Osteocyte (in vitro differentiated cells): ENCODE data around the gene EXOC6. TPM values are rescaled to one million over a fixed set of nuclear protein-coding genes. Genes with fewer than 3 reads are reported as not detected.
A peak's percentile ranks its signal among the peaks of the same experiment; 100 is the strongest.

Experiments
- DNase-seq: peaks from one replicate; pipeline ENCODE4 v3.0.0; 2021; ENCODE audit warnings: mixed read lengths; ENCODE audit not compliant: unreplicated experiment; ENCODE audit errors: extremely low spot score
- H3K27ac Mint-ChIP-seq: one replicate; pipeline ENCODE4 v1.8.0; 2021; ENCODE audit warnings: mild to moderate bottlenecking, mixed read lengths; ENCODE audit not compliant: unreplicated experiment
- H3K27me3 Mint-ChIP-seq: one replicate; pipeline ENCODE4 v1.8.0; 2021; ENCODE audit warnings: mixed read lengths; ENCODE audit not compliant: unreplicated experiment
- H3K36me3 Mint-ChIP-seq: one replicate; pipeline ENCODE4 v1.8.0; 2021; ENCODE audit warnings: mixed read lengths; ENCODE audit not compliant: unreplicated experiment
- H3K4me1 Mint-ChIP-seq: one replicate; pipeline ENCODE4 v1.8.0; 2021; ENCODE audit warnings: mixed read lengths; ENCODE audit not compliant: unreplicated experiment
- H3K4me3 Mint-ChIP-seq: one replicate; pipeline ENCODE4 v1.8.0; 2021; ENCODE audit warnings: mild to moderate bottlenecking, moderate library complexity, mixed read lengths; ENCODE audit not compliant: unreplicated experiment
- H3K9me3 Mint-ChIP-seq: one replicate; pipeline ENCODE4 v1.8.0; 2021; ENCODE audit warnings: mixed read lengths; ENCODE audit not compliant: unreplicated experiment
- total RNA-seq: library from RNA; stranded (reverse); gene quantifications from 2 replicates; pipeline ENCODE4 v1.2.1, GENCODE V29; 2021
- TF ChIP-seq, protein P1 (sequence below): fragments of 200-600 bp; sonication (generic); IDR thresholded peaks from 2 replicates; pipeline ENCODE4 v1.5.0; 2021; ENCODE audit warnings: antibody characterized with exemption, mild to moderate bottlenecking, moderate library complexity

EXOC6 gene
- total RNA-seq, 1 donor from 2014 or later = 8.5 TPM

DNA sequence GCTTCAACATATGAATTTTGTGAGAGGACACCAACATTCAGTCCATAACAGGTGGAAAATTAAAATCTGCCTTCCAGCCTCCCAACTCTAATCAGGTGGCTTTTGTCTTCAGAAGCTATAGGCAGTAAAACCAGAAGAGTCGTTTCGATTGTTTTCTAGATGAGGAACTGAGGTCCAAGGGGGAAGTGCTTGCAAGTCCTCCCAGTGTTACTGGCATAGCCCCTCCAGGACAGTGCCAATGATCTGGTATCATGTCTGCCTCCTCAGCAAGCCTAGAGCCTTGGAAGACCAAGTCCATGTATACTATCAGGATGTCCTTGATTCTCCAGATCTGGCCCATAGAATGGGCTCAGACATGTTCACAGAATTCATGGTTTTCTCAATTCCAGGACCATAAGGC is 242.3 kb downstream of the EXOC6 start:
- peaks cover 2% of the 10 kb centered on the region for H3K36me3 Mint-ChIP-seq
- H3K4me1 Mint-ChIP-seq = no peaks in the 10 kb centered on the region

DNA sequence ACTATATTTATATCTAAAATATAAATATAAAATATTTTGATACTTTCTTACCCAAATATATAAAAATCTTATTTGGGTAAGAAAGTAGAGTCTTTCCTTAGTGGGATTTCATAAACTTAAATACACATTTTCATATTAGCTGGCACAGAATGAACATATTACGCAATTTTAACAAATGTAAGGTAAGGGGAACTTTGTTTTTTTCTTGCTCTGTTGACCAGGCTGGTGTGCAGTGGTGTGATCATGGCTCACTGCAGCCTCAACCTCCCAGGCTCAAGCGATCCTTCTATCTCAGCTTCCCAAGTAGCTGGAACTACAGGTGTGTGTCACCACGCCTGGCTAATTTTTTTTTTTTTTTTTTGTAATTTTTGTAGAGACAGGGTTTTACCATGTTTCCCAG is 243.6 kb downstream of the EXOC6 start:
- Mint-ChIP-seq H3K9me3 (no peaks in the 10 kb centered on the region), H3K27ac (no peak overlapping the region), H3K27me3 (no peaks in the 10 kb centered on the region), H3K36me3 (peaks cover 2% of the 10 kb centered on the region), H3K4me1 (no peaks in the 10 kb centered on the region), H3K4me3 (no peak overlapping the region)
- TF ChIP-seq, protein P1, sequence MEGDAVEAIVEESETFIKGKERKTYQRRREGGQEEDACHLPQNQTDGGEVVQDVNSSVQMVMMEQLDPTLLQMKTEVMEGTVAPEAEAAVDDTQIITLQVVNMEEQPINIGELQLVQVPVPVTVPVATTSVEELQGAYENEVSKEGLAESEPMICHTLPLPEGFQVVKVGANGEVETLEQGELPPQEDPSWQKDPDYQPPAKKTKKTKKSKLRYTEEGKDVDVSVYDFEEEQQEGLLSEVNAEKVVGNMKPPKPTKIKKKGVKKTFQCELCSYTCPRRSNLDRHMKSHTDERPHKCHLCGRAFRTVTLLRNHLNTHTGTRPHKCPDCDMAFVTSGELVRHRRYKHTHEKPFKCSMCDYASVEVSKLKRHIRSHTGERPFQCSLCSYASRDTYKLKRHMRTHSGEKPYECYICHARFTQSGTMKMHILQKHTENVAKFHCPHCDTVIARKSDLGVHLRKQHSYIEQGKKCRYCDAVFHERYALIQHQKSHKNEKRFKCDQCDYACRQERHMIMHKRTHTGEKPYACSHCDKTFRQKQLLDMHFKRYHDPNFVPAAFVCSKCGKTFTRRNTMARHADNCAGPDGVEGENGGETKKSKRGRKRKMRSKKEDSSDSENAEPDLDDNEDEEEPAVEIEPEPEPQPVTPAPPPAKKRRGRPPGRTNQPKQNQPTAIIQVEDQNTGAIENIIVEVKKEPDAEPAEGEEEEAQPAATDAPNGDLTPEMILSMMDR = no peak
- DNase-seq = no peak

More for the DNA sequence above, 242.3 kb downstream of the EXOC6 start:
- H3K9me3 Mint-ChIP-seq = no peaks in the 10 kb centered on the region
- H3K4me3 Mint-ChIP-seq = no peak overlapping the region
- no peaks in the 10 kb centered on the region for H3K27me3 Mint-ChIP-seq
- H3K27ac Mint-ChIP-seq = no peak overlapping the region
- peak; percentile 21 for DNase-seq
- TF ChIP-seq, protein P1 = no peak

DNA sequence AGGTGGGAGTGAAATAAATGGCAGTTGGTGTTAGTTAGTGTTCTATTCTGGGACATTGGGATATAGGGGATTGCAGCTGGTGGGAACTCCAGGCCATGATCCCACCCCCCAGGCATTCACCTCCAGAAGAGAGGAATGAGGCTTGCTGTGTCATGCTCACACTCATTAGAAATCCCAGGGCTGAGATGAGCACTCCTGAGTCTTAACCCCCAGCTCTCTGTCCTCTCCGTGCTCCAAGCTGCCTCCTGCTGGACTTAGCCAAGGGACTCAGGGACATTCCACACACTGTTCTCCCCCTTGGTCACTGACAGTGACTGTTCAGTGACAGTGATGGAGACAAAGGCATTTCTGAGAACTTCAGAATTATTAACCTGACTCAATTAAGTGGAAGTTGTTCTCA is 246.9 kb downstream of the EXOC6 start:
- Mint-ChIP-seq H3K9me3 (no peaks in the 10 kb centered on the region), H3K4me3 (no peak overlapping the region), H3K36me3 (peaks cover 2% of the 10 kb centered on the region), H3K27me3 (no peaks in the 10 kb centered on the region), H3K27ac (no peak overlapping the region), H3K4me1 (no peaks in the 10 kb centered on the region)
- peak; percentile 25 for DNase-seq
- TF ChIP-seq, protein P1 = no peak

DNA sequence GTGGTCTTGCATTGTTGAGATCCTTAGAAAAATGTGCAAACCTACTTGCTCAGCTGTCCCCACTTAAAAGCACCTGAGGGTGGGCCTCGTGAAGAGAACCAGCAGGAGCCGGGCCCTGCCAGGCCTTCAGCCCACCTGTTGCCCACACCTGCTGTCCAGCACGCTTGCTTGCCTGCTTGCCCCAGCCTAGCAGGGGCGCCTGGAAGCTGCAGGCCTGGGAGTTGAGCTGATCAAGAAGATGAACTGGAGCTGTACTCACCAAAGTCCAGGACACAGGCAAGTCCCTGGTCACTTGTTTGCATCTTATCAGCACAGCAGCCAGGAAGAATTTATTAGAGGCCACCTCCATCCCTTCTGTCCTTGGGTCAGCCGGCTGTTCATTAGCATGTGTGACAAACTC is 248.6 kb downstream of the EXOC6 start:
- H3K9me3 Mint-ChIP-seq = no peaks in the 10 kb centered on the region
- H3K27me3 Mint-ChIP-seq = no peaks in the 10 kb centered on the region
- no peaks in the 10 kb centered on the region for H3K4me1 Mint-ChIP-seq
- H3K36me3 Mint-ChIP-seq = peaks cover 2% of the 10 kb centered on the region
- TF ChIP-seq, protein P1 = no peak
- H3K4me3 Mint-ChIP-seq = no peak overlapping the region
- no peak overlapping the region for H3K27ac Mint-ChIP-seq
- DNase-seq = peak; percentile 69

DNA sequence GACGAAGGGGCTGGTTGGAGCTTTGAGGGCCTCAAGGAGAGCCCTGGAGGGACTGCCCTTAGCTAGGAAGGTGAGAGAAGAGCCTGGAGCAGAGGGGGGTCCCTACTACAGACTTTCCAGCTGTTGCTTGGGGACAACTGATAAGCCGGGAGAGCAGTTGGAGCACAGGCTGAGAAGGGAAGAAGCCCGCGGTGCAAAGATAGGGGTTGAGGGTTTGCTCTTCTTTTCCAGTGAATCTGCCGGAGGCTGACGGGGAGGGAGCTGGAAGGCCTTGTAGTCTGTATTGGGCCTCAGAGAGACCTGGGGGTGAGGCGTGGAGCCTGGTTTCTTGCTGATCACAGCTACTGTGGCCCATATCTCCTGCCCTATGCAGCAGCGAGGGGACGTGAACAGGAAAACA is 249.1 kb downstream of the EXOC6 start:
- no peaks in the 10 kb centered on the region for H3K9me3 Mint-ChIP-seq
- peaks cover 2% of the 10 kb centered on the region for H3K36me3 Mint-ChIP-seq
- H3K4me1 Mint-ChIP-seq = no peaks in the 10 kb centered on the region
- DNase-seq = peak; percentile 69
- no peak overlapping the region for H3K4me3 Mint-ChIP-seq
- H3K27me3 Mint-ChIP-seq = no peaks in the 10 kb centered on the region
- TF ChIP-seq, protein P1 = no peak
- no peak overlapping the region for H3K27ac Mint-ChIP-seq
